Heart right ventricle (tissue), 16 donors: ENCODE data around the gene LMNTD2. TPM values are rescaled to one million over a fixed set of nuclear protein-coding genes. Genes with fewer than 3 reads are reported as not detected.

Source experiments
- ATAC-seq, 8 donors: fragments of 200-7000 bp; cut with Tn5 transposase; one replicate each; pipeline ENCODE4 v1.9.1; 2020; ENCODE audit warnings: mild to moderate bottlenecking in 8 of 8, moderate library complexity in 8 of 8, moderate number of reproducible peaks in 1 of 8
- DNase-seq, 2 donors: peaks; one replicate each; pipeline ENCODE4 v3.0.0-alpha.2; 2020
- H3K27ac ChIP-seq, 10 donors: fragments of 200-600 bp; sonication (generic) in 2 of 10; one replicate each; pipeline versions ENCODE4 v1.5.0 to v1.8.0; 2020 to 2022; ENCODE audit warnings: mild to moderate bottlenecking in 3 of 10
- H3K27me3 ChIP-seq, 7 donors: fragments of 200-600 bp; one replicate each; pipeline ENCODE4 v1.8.0; 2021 to 2022; ENCODE audit warnings: mild to moderate bottlenecking in 2 of 7
- H3K36me3 ChIP-seq, 9 donors: fragments of 200-600 bp; sonication (generic) in 1 of 9; one replicate each; pipeline versions ENCODE4 v1.5.0 to v1.8.0; 2020 to 2022; ENCODE audit warnings: mild to moderate bottlenecking in 2 of 9
- H3K4me1 ChIP-seq, 9 donors: fragments of 200-600 bp; sonication (generic) in 1 of 9; one replicate each; pipeline versions ENCODE4 v1.5.0 to v1.8.0; 2020 to 2022; ENCODE audit warnings: mild to moderate bottlenecking in 4 of 9
- H3K4me3 ChIP-seq, 10 donors: fragments of 200-600 bp; sonication (generic) in 2 of 10; one replicate each; pipeline versions ENCODE4 v1.5.0 to v1.8.0; 2020 to 2022; ENCODE audit warnings: mild to moderate bottlenecking in 7 of 10, moderate library complexity in 2 of 10
- H3K9me3 ChIP-seq, 11 donors: fragments of 200-600 bp in 10 of 11; sonication (generic) in 2 of 11; one replicate each; pipeline versions ENCODE4 v1.5.0 to v1.8.0; 2013 to 2022; ENCODE audit warnings: mild to moderate bottlenecking in 2 of 11, control low read depth in 1 of 11, moderate library complexity in 1 of 11
- WGBS, 2 donors: extraction: QIAGEN DNeasy Blood & Tissue Kit; methylation state at CpG; one replicate each; pipeline ENCODE4 v1.1.7; 2013; ENCODE audit warnings: inconsistent platforms in 1 of 2; 5-methylcytosine and 5-hydroxymethylcytosine counted together
- intact Hi-C, 10 donors: fragments of 100-400 bp; cut with DNase I; formaldehyde crosslinking; loops; one replicate each; pipeline versions ENCODE4 v1.11.1 to v1.14.2; 2022
- polyA plus RNA-seq, 2 donors: library from polyadenylated mRNA; stranded (reverse); fragments of 200-250 nt; gene quantifications; one replicate each; pipeline ENCODE4 v1.2.3, GENCODE V29; 2013
- total RNA-seq, 10 donors: library from RNA; stranded (reverse); fragmentation: NEBNext Ultra II Directional in 3 of 10; extraction: Animal tissue kit (Norgen Biotek cat#: 25700) in 3 of 10; gene quantifications; one replicate each; pipeline versions ENCODE4 v1.2.1 to v1.2.4, GENCODE V29; 2021 to 2023
- TF ChIP-seq, protein P1 (sequence below), 9 donors: fragments of 200-600 bp; sonication (generic) in 2 of 9; IDR thresholded peaks; one replicate each; pipeline versions ENCODE4 v1.5.0 to v1.8.0; 2021 to 2022; ENCODE audit warnings: antibody characterized with exemption in 9 of 9, mild to moderate bottlenecking in 5 of 9, moderate library complexity in 1 of 9
- donor health status: Arrhythmogenic right ventricular cardiomyopathy.
- donor health status: ischemic (EF 13 %, LVEDD 7.1; RV severe dilation, severe dysfunction).
- donor health status: healthy with polysubstance abuse.
- donor health status: DM: no; HTN: yes; CAD: no.
- donor health status: DM: no; HTN: no; CAD: no.
- donor health status: ischemic (EF 25% LVEDD 6.9; RV normal size, moderate dysfunction).
- donor health status: ischemic (EF 25% LVEDD 5.7; RV mildly dilated, moderate dysfunction).
- donor health status: healthy.
- donor health status: DM: yes; HTN: yes; CAD: no.
- donor health status: Ischemic cardiomyopathy.
- donor health status: ischemic (EF 35%, LVEDD 5.7; RV mildly dilated, moderate dysfunction).
- donor health status: nonischemic (EF 11% LVEDD 7.7; RV severe dilation, severe dysfunction).
- donor health status: DM: yes; HTN: yes; CAD: no.
- donor health status: PGD.
- donor health status: ischemic (EF 29% LVEDD 5.4; RV normal size, mild dysfunction).
- donor health status: nonischemic (EF 23%, LVEDD 6.1; RV moderate dilation, normal function).

Gene LMNTD2
- total and polyA plus RNA-seq, 12 donors: 0.30 to 1.4 (median 0.45) TPM; not detected in 2

DNA sequence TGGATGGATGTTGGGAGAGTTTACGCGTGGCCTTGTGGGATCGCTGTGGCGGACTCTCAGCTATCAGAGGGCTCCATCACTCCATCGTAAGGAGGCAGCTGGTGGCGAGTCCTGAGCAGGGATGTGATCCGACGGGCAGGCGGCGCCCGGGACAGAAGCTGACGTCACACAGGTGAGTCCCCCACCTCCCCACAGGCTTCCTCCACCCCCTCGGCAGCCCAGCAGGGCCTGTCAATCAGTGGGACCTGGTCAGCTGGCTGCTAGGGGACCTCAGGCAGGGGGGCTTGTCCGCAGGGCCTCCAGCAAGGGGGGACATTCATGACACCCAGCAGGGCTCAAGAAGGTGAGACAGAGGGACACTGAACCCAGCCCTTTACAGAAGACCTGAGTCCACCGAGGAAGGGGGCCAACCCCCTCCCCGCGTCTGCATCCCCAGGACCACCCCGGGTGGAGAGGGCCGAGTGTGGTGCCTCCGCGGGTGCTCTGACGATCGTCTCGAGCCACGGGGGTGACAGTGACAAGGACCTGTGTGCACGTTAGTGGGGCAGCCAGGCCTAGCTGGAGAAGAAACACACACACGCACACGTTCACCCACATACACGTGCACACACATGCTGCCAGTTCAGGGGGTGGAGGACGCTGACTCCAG lies 32.2 kb downstream of the LMNTD2 start:
- DNase-seq (no peak), ATAC-seq (peak in 1 of 8 donors; percentile 2)
- TF ChIP-seq, protein P1, sequence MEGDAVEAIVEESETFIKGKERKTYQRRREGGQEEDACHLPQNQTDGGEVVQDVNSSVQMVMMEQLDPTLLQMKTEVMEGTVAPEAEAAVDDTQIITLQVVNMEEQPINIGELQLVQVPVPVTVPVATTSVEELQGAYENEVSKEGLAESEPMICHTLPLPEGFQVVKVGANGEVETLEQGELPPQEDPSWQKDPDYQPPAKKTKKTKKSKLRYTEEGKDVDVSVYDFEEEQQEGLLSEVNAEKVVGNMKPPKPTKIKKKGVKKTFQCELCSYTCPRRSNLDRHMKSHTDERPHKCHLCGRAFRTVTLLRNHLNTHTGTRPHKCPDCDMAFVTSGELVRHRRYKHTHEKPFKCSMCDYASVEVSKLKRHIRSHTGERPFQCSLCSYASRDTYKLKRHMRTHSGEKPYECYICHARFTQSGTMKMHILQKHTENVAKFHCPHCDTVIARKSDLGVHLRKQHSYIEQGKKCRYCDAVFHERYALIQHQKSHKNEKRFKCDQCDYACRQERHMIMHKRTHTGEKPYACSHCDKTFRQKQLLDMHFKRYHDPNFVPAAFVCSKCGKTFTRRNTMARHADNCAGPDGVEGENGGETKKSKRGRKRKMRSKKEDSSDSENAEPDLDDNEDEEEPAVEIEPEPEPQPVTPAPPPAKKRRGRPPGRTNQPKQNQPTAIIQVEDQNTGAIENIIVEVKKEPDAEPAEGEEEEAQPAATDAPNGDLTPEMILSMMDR (IDR thresholded peaks at IDR 0.05): no peak
- no peak overlapping the region for H3K27ac ChIP-seq
- peaks cover 0 to 15% (median 8%) of the 10 kb centered on the region in 9 donors for H3K4me1 ChIP-seq
- H3K27me3 ChIP-seq: no peaks in the 10 kb centered on the region
- peaks cover 0 to 31% (median 14%) of the 10 kb centered on the region in 9 donors for H3K36me3 ChIP-seq
- intact Hi-C loops: no loop called here
- no peak overlapping the region for H3K4me3 ChIP-seq
- 79 to 81% methylated on average over 30 of the region's 30 CpGs for WGBS, 2 donors
- H3K9me3 ChIP-seq: no peaks in the 10 kb centered on the region

DNA sequence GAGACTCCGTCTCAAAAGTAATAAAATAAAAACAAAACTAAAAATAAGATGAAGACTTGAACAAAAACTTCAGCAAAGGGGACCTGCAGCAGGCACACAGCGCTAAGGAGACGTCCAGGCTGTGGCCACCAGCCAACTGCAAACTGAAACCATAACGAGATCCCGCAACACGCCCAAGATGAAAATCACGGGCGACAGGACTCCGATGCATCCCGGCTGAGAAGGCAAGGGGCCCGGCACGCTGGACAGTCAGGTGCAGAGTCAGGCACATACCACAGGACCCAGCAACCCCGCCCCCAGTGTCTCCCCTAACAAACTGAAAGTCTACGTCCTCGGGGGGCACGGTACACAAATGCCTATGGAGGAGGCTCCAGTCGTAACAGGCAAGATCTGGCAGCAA lies 34.3 kb downstream of the LMNTD2 start:
- TF ChIP-seq, protein P1 (IDR thresholded peaks at IDR 0.05): no peak
- no peak overlapping the region for H3K27ac ChIP-seq
- H3K36me3 ChIP-seq: peaks cover 0 to 10% (median 0%) of the 10 kb centered on the region in 9 donors
- intact Hi-C loops: no loop called here
- no peaks in the 10 kb centered on the region for H3K9me3 ChIP-seq
- WGBS, 2 donors: 78 to 82% methylated on average over 17 of the region's 17 CpGs
- ATAC-seq (no peak), DNase-seq (no peak)
- H3K4me1 ChIP-seq: no peaks in the 10 kb centered on the region
- no peak overlapping the region for H3K4me3 ChIP-seq
- no peaks in the 10 kb centered on the region for H3K27me3 ChIP-seq

DNA sequence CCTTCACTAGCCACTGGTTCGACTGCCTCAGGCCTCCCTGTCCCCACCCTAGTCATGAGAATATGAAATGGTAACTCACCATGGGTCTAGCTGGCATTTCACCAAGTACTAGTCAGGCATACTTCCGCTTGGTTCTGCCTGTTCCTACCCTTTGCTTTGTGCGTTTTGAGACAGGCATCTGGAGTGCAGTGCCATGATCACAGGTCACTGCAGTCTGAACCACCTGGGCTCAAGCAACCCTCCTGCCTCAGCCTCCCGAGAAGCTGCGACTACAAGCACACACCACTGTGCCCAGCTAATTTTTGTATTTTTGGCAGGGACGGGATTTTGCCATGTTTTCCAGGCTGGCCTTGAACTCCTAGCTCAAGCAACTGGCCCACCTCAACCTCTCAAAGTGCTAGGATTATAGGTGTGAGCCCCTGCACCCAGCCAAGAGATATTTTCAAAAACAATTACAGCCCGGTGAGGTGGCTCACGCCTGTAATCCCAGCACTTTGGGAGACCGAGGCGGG lies 39.3 kb downstream of the LMNTD2 start:
- ATAC-seq: no peak
- no peak for DNase-seq
- Histone ChIP-seq H3K4me3 (no peak overlapping the region), H3K36me3 (no peaks in the 10 kb centered on the region), H3K9me3 (peaks cover 0 to 9% (median 0%) of the 10 kb centered on the region in 11 donors), H3K4me1 (peaks cover 0 to 11% (median 5%) of the 10 kb centered on the region in 9 donors), H3K27me3 (no peaks in the 10 kb centered on the region), H3K27ac (no peak overlapping the region)
- intact Hi-C loops: no loop called here
- 86 to 87% methylated on average over 10 of the region's 10 CpGs for WGBS, 2 donors
- TF ChIP-seq, protein P1 (IDR thresholded peaks at IDR 0.05): no peak

DNA sequence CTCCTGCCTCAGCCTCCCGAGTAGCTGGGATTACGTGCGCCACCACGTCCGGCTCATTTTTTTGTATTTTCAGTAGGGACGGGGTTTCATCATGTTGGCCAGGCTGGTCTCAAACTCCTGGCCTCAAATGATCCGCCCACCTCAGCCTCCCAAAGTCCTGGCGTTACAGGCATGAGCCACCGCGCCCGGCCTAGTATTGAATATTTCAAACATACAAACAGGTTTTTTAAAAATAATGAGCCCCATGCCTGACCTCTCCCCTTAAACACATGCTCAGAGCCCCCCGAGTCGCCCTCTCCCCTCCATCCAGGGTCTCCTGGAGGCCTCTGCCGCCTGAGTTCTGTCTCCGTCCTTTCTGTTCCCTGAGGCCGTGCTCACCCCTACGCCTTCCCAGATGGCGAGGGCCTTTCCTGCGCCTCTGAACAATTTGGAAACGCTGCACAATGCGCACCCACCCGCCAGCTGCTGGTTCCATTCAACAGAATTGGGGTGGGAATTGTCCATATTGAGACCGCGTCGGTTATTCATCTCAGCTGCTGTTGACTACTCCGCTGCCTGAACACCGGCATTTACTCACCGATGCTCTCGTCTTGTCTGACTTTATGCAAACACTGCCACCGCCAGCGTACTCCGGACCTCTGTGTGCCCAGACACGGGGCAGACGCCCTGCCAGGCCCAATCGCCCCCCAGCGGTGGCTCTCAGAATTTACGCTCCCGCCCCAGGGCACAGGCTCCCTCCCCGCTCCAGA lies 39.9 kb downstream of the LMNTD2 start:
- ATAC-seq (no peak), DNase-seq (peak in 1 of 2 donors; percentile 14)
- TF ChIP-seq, protein P1 (IDR thresholded peaks at IDR 0.05): peak in 1 of 9 donors; percentile 22
- Histone ChIP-seq H3K4me3 (no peak overlapping the region), H3K36me3 (no peaks in the 10 kb centered on the region), H3K27me3 (no peaks in the 10 kb centered on the region), H3K4me1 (peaks cover 0 to 11% (median 5%) of the 10 kb centered on the region in 9 donors), H3K27ac (no peak overlapping the region), H3K9me3 (peaks cover 0 to 14% (median 0%) of the 10 kb centered on the region in 11 donors)
- intact Hi-C loops: no loop called here
- WGBS, 2 donors: 92% methylated on average over 39 of the region's 39 CpGs
